ENCODE measurements around the gene FIBCD1.

The FIBCD1 gene

GRCh38 chr9:130895481-130896232 lies 43.4 kb downstream of the FIBCD1 start:
- TF ChIP-seq CTCF (IDR thresholded peaks at IDR 0.05; ENCODE audit: low read depth, low read length): no peak
- no peak overlapping the region for H3K4me3 ChIP-seq (replicated peaks in 1 of 2; ENCODE audit: low read depth in 2 of 2, low read length in 2 of 2)
- peak in 1 of 2 donors; percentile 10 for DNase-seq (ENCODE audit: low read depth in 2 of 2)

- TF ChIP-seq CTCF (IDR thresholded peaks at IDR 0.05; ENCODE audit: low read depth, low read length): no peak
- no peak for DNase-seq (ENCODE audit: low read depth in 2 of 2)
- no peak overlapping the region for H3K4me3 ChIP-seq (replicated peaks in 1 of 2; ENCODE audit: low read depth in 2 of 2, low read length in 2 of 2)
These were observed 44.0 kb downstream of the FIBCD1 start for GRCh38 chr9:130895038-130895437.

GRCh38 chr9:130894546-130894945 lies 44.5 kb downstream of the FIBCD1 start:
- no peak for TF ChIP-seq CTCF (IDR thresholded peaks at IDR 0.05; ENCODE audit: low read depth, low read length)
- no peak overlapping the region for H3K4me3 ChIP-seq (replicated peaks in 1 of 2; ENCODE audit: low read depth in 2 of 2, low read length in 2 of 2)
- DNase-seq (ENCODE audit: low read depth in 2 of 2): no peak

- TF ChIP-seq CTCF (IDR thresholded peaks at IDR 0.05; ENCODE audit: low read depth, low read length): peak; percentile 20
- no peak overlapping the region for H3K4me3 ChIP-seq (replicated peaks in 1 of 2; ENCODE audit: low read depth in 2 of 2, low read length in 2 of 2)
- no peak for DNase-seq (ENCODE audit: low read depth in 2 of 2)
These were observed 45.5 kb downstream of the FIBCD1 start for GRCh38 chr9:130893341-130894101.

GRCh38 chr9:130892477-130893304 lies 46.4 kb downstream of the FIBCD1 start:
- TF ChIP-seq CTCF (IDR thresholded peaks at IDR 0.05; ENCODE audit: low read depth, low read length): no peak
- no peak for DNase-seq (ENCODE audit: low read depth in 2 of 2)
- H3K4me3 ChIP-seq (replicated peaks in 1 of 2; ENCODE audit: low read depth in 2 of 2, low read length in 2 of 2): no peak overlapping the region

- no peak for TF ChIP-seq CTCF (IDR thresholded peaks at IDR 0.05; ENCODE audit: low read depth, low read length)
- DNase-seq (ENCODE audit: low read depth in 2 of 2): no peak
- no peak overlapping the region for H3K4me3 ChIP-seq (replicated peaks in 1 of 2; ENCODE audit: low read depth in 2 of 2, low read length in 2 of 2)
These were observed 47.2 kb downstream of the FIBCD1 start for GRCh38 chr9:130891688-130892476.

Data from cardiac fibroblast (primary cell).